Measurements from ENCODE around the gene ELK1. TPM values are rescaled to one million over a fixed set of nuclear protein-coding genes. Genes with fewer than 3 reads are reported as not detected.
A peak's percentile ranks its signal among the peaks of the same experiment; 100 is the strongest.

ELK1 gene
- total RNA-seq, result 10 to 100 TPM; 11.6 to 27.5 (median 18.6) TPM

- no peaks in the 10 kb centered on the region for H3K36me3 ChIP-seq
- peaks cover 0 to 18% (median 10%) of the 10 kb centered on the region in 4 donors for H3K4me1 ChIP-seq
- no peaks in the 10 kb centered on the region for H3K27me3 ChIP-seq
- WGBS, 2 donors (ENCODE audit: low coverage in 1 of 2), result 52% methylated on average over 50 of the region's 65 CpGs; no CpG with 5 or more reads in 1 of the 2 donors
- no peaks in the 10 kb centered on the region for H3K9me3 ChIP-seq
- TF ChIP-seq CTCF (IDR thresholded peaks at IDR 0.05), result no peak
- TF ChIP-seq POLR2AphosphoS5 (IDR thresholded peaks at IDR 0.05), result peak; percentile 47 to 66 (median 64)
- TF ChIP-seq POLR2A (IDR thresholded peaks at IDR 0.05), result peak; percentile 67
- TF ChIP-seq EP300 (IDR thresholded peaks at IDR 0.05; ENCODE audit: low read depth), result no peak
- H3K27ac ChIP-seq, result peak within 1 kb of the TSS; percentile 74 to 95 (median 92)
- in situ Hi-C loops (cut with MboI; ENCODE audit: low pct_ligation_motif_present in 1 of 4, low pct_unique_long_range_greater_than_20kb in 1 of 4, low sequenced_read_pairs in 3 of 4) (no loop called here), intact Hi-C loops (cut with DNase I; ENCODE audit: low total_unique reads) (no loop called here)
- peak within 1 kb of the TSS; percentile 48 to 86 (median 72) for H3K4me3 ChIP-seq
- peak; percentile 94 for DNase-seq
These were observed at the start of gene ELK1 for GRCh38 chrX:47650164-47651042. Gene ELK1 (minus strand): TSS chrX:47650563. CDS start chrX:47641441, 9,122 bp downstream.

GRCh38 chrX:47697181-47697580 lies 46.8 kb upstream of the ELK1 start:
- no peak for DNase-seq
- no peak overlapping the region for H3K4me3 ChIP-seq
- H3K27ac ChIP-seq, result no peak overlapping the region
- H3K27me3 ChIP-seq, result no peaks in the 10 kb centered on the region
- 20 to 45% methylated on average over 1 of the region's 1 CpG for WGBS, 2 donors (ENCODE audit: low coverage in 1 of 2)
- no peaks in the 10 kb centered on the region for H3K36me3 ChIP-seq
- in situ Hi-C loops (cut with MboI; ENCODE audit: low pct_ligation_motif_present in 1 of 4, low pct_unique_long_range_greater_than_20kb in 1 of 4, low sequenced_read_pairs in 3 of 4) (no loop called here), intact Hi-C loops (cut with DNase I; ENCODE audit: low total_unique reads) (no loop called here)
- no peaks in the 10 kb centered on the region for H3K4me1 ChIP-seq
- no peaks in the 10 kb centered on the region for H3K9me3 ChIP-seq
- TF ChIP-seq POLR2AphosphoS5 (IDR thresholded peaks at IDR 0.05), result no peak
- TF ChIP-seq CTCF (IDR thresholded peaks at IDR 0.05), result no peak
- TF ChIP-seq EP300 (IDR thresholded peaks at IDR 0.05; ENCODE audit: low read depth), result no peak
- TF ChIP-seq POLR2A (IDR thresholded peaks at IDR 0.05), result no peak

GRCh38 chrX:47690175-47690574 lies 39.8 kb upstream of the ELK1 start:
- Histone ChIP-seq H3K4me1 (no peaks in the 10 kb centered on the region), H3K9me3 (no peaks in the 10 kb centered on the region), H3K27ac (no peak overlapping the region), H3K36me3 (no peaks in the 10 kb centered on the region), H3K4me3 (no peak overlapping the region), H3K27me3 (no peaks in the 10 kb centered on the region)
- 72% methylated on average over 2 of the region's 2 CpGs; no CpG with 5 or more reads in 1 of the 2 donors for WGBS, 2 donors (ENCODE audit: low coverage in 1 of 2)
- TF ChIP-seq POLR2A (IDR thresholded peaks at IDR 0.05) (no peak), EP300 (IDR thresholded peaks at IDR 0.05; ENCODE audit: low read depth) (no peak), POLR2AphosphoS5 (IDR thresholded peaks at IDR 0.05) (no peak), CTCF (IDR thresholded peaks at IDR 0.05) (no peak)
- DNase-seq, result no peak
- in situ Hi-C loops (cut with MboI; ENCODE audit: low pct_ligation_motif_present in 1 of 4, low pct_unique_long_range_greater_than_20kb in 1 of 4, low sequenced_read_pairs in 3 of 4) (no loop called here), intact Hi-C loops (cut with DNase I; ENCODE audit: low total_unique reads) (no loop called here)

GRCh38 chrX:47687263-47687662 lies 36.9 kb upstream of the ELK1 start:
- intact Hi-C loops (cut with DNase I; ENCODE audit: low total_unique reads), result no loop called here
- Histone ChIP-seq H3K9me3 (no peaks in the 10 kb centered on the region), H3K27ac (no peak overlapping the region), H3K4me3 (no peak overlapping the region), H3K4me1 (no peaks in the 10 kb centered on the region), H3K36me3 (no peaks in the 10 kb centered on the region), H3K27me3 (no peaks in the 10 kb centered on the region)
- in situ Hi-C loops (cut with MboI; ENCODE audit: low pct_ligation_motif_present in 1 of 4, low pct_unique_long_range_greater_than_20kb in 1 of 4, low sequenced_read_pairs in 3 of 4), result no loop called here
- TF ChIP-seq CTCF (IDR thresholded peaks at IDR 0.05) (no peak), EP300 (IDR thresholded peaks at IDR 0.05; ENCODE audit: low read depth) (no peak), POLR2AphosphoS5 (IDR thresholded peaks at IDR 0.05) (no peak), POLR2A (IDR thresholded peaks at IDR 0.05) (no peak)
- DNase-seq, result no peak
- 69% methylated on average over 6 of the region's 6 CpGs; no CpG with 5 or more reads in 1 of the 2 donors for WGBS, 2 donors (ENCODE audit: low coverage in 1 of 2)
